HuH-7.5 (cell line): ENCODE measurements around the gene GATD1.

Experiments used
- DNase-seq: peaks from one replicate; pipeline ENCODE4 v3.0.0; 2011; ENCODE audit warnings: low spot score

The GATD1 gene

DNA sequence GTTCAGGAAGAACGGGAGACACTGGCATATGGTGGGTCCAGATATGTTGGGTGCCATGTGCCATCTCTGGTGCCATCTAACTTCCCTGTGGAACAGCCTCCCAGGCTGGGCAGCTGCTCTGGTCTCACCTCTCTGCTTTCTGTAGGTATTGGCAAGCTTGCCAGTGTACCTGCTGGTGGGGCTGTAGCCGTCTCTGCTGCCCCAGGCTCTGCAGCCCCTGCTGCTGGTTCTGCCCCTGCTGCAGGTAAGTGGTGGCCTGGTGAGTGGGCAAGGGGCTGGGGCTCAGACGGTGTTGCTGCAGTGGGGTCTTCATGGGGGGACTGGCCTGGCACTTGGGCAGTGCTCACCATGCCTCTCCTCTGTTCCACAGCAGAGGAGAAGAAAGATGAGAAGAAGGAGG, 35.1 kb upstream of the GATD1 start:
- DNase-seq: no peak

DNA sequence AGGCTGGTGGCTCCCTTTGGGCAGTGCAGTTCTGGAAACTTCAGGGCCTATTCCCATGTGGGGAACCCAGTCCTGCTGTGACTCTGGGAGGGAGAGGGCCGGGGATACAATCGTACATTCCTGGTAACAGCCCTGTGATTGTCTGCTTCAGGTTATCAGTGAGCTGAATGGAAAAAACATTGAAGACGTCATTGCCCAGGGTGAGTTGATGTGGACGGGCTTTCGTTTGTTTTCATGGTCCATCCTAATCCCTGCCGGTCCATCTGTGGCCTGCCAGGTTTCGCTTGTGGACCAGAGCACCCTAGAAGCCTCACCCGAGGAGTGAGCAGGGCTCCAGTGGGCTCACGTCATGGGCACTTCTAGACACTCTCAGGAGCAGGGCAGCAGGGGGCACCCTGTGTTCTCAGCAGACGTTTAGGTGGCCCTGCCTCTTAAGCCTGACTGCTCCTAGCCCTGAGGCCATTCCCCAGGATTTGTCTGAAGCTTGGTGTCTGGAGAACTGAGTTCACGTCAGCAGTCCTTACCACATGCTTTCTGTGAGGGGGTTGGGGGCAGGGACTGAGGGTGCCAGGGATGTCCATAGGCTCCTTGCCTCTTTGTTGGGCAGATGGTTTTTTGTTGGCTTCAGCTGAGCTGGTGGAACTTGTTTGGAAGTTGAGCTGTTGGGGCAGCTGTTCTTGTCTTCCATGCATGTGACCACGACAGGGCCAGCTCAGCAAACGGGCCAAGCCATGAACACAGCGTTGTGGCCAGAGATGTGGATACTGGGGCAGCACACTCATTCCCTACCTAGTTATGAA, 34.4 kb upstream of the GATD1 start:
- no peak for DNase-seq

DNA sequence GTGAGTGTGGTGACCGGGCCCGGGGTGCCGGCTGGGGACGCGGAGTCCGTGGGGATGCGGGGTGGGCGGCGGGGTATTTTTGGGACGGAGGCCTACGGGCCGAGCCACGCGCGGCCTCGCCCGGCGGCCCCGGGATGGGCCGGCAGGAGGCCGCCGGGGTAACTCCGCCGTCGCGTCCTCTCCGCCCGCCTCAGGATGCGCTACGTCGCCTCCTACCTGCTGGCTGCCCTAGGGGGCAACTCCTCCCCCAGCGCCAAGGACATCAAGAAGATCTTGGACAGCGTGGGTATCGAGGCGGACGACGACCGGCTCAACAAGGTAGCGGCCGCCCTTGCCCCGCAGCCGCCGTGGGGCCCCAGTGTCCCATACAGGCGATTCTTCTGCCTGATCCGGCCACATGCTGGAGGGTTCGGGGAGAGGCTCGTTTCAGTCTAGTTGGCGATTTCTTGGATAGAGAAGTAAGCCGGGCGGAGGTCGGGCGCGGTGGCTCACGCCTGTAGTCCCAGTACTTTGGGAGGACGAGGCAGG, 32.8 kb upstream of the GATD1 start:
- no peak for DNase-seq

DNA sequence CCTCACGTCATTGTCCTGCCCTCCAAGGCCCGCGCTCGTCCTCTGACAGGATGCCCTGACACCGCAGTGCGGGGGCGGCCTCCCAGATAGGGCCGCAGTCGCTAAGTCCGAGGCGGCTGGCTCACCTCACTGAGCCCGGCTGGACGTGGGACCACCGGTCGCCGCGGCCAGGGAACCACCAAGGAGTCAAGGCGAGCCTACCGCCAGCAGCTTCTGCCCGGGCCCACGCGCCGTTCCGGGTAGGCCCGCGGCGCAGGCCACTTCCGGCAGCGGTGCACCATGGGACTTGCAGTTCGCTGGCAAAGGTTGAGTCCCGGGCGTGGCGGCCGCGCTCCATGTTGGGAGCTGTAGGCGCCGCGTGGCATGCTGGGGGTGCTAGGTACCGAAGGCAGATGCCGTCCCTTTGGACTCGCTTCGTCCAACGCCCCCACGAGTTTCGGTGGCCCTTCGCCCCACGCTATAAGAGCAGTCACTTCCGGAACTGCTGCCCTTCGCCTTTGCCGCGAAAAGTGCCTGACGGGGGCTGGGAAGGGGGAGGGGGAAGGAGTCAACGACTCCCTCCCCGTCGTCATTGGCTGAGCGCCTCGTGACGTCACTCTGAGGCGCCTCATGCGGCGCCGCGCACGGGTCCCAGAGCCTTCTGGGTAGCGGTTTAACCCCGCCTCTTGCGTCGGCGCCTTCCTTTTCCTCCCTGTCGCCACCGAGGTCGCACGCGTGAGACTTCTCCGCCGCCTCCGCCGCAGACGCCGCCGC, 32.2 kb upstream of the GATD1 start, which contains the start of gene RPLP2:
Gene RPLP2 (plus strand): TSS at position 681 of the 753 bp plus-strand sequence. CDS start 268 bp downstream, outside the sequence.
- peak; percentile 92 for DNase-seq

DNA sequence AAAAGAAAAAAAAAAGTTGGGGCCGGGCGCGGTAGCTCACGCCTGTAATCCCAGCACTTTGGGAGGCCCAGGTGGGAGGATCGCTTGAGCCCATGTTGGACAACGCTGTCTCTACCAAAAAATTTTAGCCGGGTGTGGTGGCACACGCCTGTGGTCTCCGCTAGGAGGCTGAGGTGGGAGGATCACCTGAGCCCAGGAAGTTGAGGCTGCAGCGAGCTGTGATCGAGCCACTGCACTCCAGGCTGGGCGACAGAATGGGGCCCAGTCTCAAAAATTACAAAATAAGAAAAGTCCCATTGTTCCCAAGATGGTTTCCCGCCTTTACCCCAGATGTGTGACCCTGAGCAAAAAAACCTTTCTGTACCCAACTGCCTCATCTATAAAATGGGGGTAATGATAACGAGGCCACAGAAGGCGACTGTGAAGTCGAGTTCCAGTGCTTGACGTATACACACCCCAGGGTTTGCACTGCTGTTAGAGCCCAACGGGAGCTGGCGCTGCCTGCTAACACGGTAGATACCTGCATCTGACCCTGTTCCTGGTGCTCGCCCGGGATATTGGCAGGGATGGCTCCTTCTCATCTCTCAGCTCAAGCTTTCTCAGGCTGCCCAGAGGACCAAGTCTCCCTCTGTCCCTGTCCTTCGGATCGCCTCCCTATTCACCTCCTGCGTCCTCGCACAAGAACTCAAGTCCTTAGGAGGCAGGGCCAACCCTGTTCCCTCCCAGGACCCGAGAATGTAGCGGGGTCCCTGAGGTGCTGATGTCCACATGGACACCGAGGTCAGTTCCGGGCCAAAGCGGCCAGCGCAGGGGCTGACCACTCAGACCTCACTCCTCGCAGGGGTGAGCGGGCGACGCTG, 31.4 kb upstream of the GATD1 start:
- DNase-seq: peak; percentile 87

DNA sequence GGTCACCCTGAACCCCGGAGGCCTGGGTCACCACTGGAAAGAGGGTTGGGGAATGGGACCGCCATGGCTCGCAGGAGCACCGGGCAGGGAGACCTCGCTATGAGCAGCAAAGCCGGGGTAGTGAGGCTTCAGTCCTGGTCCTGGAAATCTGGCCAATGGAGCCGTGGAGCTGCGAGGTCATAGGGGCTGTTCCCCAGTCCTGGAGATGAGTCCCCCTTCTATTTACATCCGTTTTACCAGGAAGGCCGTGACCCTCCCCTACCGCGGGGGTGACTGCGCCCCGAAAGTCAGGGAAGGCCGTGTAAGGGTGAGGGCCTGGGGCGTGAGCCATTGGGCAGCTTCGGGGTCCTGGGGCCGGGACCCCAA, 27.3 kb upstream of the GATD1 start:
- no peak for DNase-seq

DNA sequence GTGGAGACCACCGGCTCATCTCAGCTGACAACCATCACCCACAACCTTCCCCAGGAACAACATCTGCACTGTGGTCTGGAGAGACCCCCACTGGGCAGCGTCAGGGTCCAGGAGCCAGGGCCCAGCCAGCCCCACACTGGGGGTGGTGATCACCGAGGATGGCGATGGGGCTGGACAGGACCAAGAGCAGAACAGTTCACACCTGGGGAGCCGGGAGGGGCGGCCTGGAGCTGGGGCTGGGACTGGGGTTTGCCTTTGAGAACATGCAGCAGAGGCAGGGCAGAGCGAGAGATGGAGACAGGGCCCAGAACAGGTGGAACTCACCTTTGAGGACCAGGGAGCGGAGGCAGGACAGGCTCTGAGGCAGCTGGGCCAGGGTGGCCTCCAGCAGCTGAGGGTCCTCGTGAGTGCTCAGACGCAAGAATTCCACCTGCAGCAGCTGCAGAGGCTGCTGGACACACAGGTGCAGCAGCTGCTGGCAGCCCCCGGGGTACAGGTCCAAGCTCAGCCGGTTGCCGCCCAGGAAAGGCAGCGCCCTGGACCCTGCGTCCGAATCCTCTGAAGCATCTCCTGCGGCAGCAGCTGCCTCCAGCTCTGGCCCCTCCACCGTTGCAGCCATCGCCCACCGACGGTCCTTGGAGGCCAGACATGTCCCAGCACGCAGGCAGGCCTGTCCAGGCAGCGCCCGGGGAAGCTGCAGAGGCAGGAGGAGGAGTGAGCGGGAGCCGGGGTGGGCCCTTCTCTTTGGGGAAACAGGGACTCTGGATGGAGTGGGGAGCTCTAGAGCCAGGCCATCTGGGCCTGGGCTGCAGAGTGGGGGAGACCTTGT, 26.7 kb upstream of the GATD1 start:
- no peak for DNase-seq

DNA sequence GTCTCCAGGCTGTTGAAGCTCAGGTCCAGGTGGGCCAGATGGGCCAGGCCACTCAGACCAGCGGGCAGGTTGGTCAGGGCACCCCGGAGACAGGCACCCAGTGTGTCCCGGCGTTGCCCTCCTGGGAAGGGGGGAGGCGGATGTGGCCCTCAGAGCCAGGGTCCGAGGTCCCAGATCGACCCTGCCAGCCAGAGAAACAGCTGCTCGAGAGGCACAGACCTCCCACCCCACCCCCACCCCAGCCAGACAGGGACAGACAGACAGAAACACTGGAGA, 26.1 kb upstream of the GATD1 start:
- no peak for DNase-seq

DNA sequence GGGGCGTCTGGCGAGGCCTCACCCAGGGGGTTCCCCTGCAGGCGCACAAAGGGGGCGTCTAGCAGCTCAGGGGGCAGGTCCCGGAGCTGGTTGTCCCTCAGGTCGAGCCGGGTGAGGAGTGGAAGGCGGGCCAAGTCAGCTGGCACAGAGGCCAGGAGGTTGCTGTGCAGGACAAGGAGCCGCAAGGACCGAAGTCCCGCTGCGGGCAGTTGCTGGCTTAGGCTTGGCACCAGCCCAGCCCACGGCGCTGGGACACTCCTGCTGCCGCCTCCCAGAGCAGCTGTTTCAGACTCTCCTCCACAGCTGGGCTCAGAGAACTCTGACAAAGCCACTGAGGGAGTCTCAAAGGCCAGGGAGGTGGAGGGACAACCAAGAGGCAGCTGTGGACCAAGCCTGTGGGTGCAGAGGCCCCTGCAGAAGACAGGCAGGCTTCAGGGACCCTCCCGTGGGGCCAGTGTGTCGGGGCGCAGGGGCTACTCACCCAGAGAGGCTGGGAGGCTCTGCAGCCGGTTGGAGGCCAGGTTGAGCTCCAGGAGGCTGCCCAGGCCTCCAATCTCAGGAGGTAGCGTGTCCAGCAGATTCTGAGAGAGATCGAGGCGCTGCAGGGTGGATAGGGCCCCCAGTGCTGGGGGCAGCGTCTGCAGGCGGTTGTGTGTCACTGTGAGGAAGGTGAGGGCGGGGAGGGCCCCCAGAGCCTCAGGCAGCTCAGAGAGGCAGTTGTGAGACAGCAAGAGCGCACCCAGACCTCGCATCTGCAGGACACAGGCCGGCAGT, 25.6 kb upstream of the GATD1 start:
- DNase-seq: no peak

DNA sequence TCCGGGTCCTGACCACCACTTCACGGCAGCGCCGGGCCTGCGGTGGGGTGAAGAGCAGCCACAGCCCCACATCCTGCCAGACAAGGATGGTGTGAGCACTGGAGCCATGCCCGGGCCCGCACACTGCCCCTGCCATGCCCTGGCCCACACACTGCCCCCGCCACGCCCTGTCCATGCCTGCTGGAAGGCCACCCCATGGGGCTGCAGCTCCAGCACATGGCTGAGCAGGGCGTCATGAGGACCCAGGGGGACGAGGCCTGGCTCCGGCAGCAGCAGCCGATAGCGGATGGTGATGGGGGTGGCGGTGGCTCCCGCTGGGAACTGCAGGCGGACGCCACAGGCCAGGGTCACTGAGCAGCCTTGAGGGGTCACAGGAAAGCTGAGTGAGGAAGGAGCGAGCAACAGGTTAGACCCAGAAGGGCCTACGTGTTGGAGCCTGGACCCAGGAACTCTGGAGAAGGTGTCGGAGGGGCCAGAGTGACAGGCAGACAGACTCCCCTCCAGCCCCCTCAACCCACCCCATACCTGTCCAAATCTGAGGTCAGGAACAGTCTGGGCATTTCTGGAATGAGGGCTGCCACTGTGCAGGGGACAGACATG, 24.8 kb upstream of the GATD1 start:
- no peak for DNase-seq

DNA sequence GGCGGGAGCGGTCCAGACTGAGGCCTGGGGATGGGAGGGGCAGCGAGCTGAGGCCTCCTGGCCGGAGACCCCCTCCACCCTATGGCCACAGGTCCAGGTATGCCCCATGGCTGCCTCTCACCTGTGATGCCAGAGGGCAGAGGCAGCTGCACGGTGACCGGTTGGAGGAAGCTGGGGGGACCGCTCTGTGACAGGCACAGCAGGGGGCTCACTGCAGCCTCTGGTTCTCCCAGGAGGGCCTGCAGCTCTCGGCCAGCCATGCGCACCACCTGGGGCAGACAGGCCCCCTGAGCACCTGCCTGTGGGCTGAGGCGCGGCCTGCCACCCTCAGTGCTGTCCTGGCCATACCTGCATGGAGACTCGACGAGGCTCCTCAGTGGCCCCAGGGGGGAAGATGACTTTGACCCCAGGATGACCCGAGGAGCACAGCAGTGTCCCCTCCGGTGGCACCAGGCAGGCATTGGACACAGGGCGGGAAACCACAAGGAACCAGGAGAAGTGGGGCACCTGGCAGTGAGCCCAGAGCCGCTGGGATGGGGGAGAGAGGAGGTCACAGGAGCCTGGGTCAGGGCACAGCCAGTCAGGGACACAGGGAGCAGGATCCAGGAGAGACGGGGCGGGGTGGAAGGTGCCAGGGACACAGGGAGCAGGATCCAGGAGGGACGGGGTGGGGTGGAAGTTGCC, 24.0 kb upstream of the GATD1 start:
- no peak for DNase-seq

DNA sequence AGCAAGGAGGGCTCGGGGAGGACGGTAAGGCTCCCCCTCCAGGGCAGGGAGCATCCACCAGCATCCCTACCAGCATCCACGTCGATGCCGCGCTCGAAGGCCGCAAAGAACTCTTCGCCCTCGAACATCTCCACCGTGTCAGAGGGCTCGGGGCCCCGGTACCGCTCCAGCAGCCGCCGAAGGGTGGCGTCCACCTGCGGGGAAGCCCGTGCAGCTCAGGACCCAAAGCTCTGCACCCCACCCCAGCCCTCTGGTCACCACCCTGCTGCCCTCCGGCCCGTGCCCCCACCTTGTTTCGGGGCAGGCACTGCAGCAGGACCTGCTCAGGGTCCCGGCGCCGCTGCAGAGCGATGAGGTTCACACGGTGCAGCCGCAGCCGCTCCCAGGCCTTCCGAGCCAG, 23.2 kb upstream of the GATD1 start:
- no peak for DNase-seq

DNA sequence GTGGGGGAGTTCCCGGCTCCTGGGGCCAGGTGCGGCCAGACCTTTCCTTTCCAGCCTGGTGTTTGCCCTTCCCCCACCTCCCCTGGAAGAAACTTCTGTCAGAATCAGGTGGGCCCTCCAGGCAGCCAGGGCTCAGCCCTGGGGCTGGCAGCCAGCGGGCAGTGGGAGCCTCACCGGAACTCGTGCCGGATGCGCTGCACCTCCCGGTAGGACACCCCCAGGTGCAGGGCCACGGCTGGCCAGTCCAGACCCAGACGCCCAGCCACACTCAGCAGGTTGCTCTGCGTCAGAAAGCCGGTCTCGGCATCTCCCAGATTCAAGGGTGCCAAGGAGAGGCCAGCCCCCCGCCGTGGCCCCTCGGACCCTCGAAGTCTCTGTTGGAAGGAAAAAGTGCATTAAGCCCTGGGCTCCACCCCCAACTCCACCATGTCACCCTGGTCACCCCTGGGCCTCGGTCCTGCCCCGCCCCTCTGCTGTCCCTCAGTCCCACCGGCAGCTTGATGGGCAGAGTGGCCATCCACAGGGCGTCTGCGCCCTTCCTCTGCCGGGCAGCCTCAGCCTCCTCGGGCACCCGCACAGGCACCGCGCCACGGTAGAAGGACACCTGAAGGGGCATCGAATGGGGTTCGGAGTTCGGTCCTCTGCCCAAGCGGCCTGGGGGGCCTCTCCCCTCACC, 22.5 kb upstream of the GATD1 start:
- DNase-seq: no peak

DNA sequence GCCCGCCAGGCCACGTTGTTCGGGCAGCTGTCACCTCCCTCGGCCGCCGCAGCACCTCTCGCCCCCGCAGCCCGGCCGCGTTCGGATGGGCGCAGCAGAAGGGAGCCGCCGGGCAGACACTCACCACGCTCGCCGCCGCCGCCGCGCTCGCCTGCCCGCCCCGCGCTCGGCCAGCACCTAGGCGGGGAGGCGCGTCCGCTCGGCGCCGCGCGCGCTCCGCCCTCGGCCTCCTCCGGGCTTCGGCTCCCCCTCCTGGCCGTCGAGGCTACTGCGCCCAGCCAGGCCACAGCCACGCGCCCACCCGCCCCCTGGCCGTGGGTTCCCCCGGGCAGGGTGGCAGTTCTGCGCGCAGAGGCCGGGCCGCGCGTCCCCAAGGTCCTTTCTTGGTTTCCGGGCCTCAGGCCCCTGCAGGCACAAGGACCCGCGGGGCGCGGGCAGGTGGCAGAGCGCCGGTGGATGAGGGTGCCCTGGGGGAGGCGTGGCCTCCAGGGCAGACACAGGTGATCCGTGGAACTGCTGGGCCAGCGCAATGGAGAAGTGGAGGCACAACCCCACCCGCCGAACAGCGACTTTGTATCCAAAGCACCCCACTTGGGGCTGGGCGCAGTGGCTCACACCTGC, 20.9 kb upstream of the GATD1 start, which contains the start of gene SLC25A22:
Gene SLC25A22 (minus strand): TSS at position 189 of the 621 bp plus-strand sequence. CDS start 3,275 bp downstream, outside the sequence.
- peak; percentile 97 for DNase-seq

DNA sequence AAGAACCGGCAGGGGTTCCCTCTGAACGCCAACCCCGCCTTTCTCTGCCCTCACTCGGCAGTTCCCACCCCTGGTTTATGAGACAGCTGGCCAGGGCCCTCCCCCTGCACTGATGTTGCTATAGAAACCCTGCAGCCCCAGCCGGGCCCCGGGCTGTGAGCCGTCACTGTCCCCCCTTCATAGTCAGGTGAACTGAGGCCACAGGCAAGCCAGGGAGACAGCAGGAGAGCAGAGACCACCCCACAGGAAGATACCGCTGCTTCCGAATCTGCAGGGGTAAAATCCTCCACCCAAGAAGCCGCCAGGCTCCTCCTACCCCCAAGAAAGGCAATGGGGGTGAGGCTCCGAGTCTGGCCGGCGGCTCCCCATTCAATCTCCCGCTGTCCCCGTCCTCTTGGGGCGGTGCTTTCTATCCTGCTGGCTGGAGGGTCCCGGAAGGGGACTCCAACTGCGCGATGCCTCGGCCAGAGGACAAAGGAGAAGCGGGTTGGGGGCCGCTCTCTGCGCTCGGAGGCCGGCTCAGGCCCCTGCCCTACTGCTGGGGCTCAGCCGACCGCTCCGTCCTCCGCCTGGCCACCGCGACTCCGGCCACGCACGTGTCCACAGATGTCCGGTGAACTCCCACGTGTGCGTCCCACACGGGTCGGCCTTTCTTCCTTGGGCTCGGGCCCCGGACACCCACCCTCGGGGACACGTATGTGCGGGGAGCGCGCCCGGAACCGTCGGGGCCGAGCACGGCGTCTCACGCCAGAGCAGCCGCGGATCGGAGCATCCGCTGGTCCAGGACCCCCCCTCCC, 20.2 kb upstream of the GATD1 start:
- DNase-seq: peak; percentile 89

DNA sequence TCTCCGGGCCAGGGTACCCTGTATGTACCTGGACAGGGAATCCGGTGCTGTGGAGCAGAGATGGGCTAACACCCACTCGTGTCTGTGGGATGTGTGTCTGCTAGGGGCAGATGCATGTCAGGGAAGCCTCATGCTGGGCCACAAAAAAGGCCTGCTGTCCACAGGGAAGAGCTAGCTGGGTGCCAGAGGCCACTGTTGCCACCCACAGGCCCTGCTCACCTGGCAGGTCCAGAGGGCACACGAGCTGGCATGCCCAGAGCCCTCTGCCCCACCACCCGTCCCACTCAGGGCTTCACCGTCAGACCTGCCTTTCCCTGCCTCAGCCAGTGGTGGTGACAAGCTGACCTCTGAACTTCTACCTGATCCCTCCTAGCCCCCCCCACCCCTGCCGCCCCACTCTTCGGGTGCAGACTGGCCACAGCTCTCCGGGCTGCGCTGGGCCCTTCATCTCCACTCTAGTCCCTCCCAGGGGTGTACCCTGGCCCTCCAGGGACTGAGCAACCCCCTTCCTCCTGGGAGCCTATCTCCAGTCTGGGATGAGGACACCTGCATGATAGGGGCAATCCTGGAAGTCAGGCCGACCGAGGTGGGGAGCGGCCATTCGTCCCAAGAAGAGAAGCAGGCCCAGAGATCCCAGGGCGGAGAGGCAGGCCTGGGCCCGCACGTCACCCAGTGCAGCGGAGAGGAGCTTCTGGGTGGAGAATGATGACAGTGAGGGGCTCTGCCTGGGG, 19.4 kb upstream of the GATD1 start:
- DNase-seq: no peak
